PC-9 (cell line): Measurements from ENCODE around the gene FKTN. TPM values are rescaled to one million over a fixed set of nuclear protein-coding genes. Genes with fewer than 3 reads are reported as not detected.

Experiments used
- BruUV-seq: library from RNA; stranded (reverse); fragments of 400-500 nt; replicated peaks from 2 replicates; lab custom pipeline; 2021; lab: Mats Ljungman, UMichigan
- CTCF ChIA-PET: fragments of 300-600 bp; sonication (Branson Sonifier 250); formaldehyde crosslinking; loops from one replicate; lab custom pipeline; 2022; ENCODE audit warnings: antibody characterized with exemption; lab: Charles Lee
- POLR2A ChIA-PET: fragments of 300-600 bp; sonication (Branson Sonifier 250); formaldehyde crosslinking; loops from one replicate; lab custom pipeline; 2022; ENCODE audit warnings: antibody characterized with exemption; ENCODE audit not compliant: unreplicated experiment; lab: Charles Lee
- DNase-seq, 2 experiments: peaks; one replicate each; pipeline versions ENCODE4 v3.0.0 to v3.0.0-alpha.2; 2015 to 2022; ENCODE audit warnings: mixed read lengths in 1 of 2
- H2AFZ ChIP-seq: fragments of 200-600 bp; sonication (generic); 2 replicates; pipeline ENCODE4 v1.8.1; 2017; ENCODE audit warnings: antibody characterized with exemption
- H3F3A ChIP-seq: fragments of 200-600 bp; sonication (generic); 2 replicates; pipeline ENCODE4 v1.8.1; 2017; ENCODE audit warnings: antibody characterized with exemption, mild to moderate bottlenecking, low read depth; ENCODE audit not compliant: insufficient read depth
- H3K27ac ChIP-seq: fragments of 200-600 bp; sonication (generic); 2 replicates; pipeline ENCODE4 v1.6.1; 2016; ENCODE audit warnings: mixed run types
- H3K27me3 ChIP-seq: fragments of 200-600 bp; sonication (generic); 2 replicates; pipeline ENCODE4 v1.6.1; 2016; ENCODE audit warnings: low read depth, mixed run types; ENCODE audit not compliant: insufficient read depth
- H3K36me3 ChIP-seq: fragments of 200-600 bp; sonication (generic); 2 replicates; pipeline ENCODE4 v1.6.1; 2016; ENCODE audit warnings: low read depth, mixed run types
- H3K4me1 ChIP-seq: fragments of 200-600 bp; sonication (generic); replicated peaks from 2 replicates; pipeline ENCODE4 v1.6.1; 2016; ENCODE audit warnings: mixed run types; ENCODE audit not compliant: insufficient read depth
- H3K4me2 ChIP-seq: fragments of 200-600 bp; sonication (generic); 2 replicates; pipeline ENCODE4 v1.6.1; 2017; ENCODE audit warnings: mixed run types
- H3K4me3 ChIP-seq: fragments of 200-600 bp; sonication (generic); 2 replicates; pipeline ENCODE4 v1.6.1; 2016; ENCODE audit warnings: mixed run types
- H3K79me2 ChIP-seq: fragments of 200-600 bp; sonication (generic); 2 replicates; pipeline ENCODE4 v1.6.1; 2017; ENCODE audit warnings: low read depth, mixed run types
- H3K9me2 ChIP-seq: fragments of 200-600 bp; sonication (generic); 2 replicates; pipeline ENCODE4 v1.8.1; 2017; ENCODE audit warnings: mild to moderate bottlenecking; ENCODE audit not compliant: insufficient read depth
- H3K9me3 ChIP-seq: fragments of 200-600 bp; sonication (generic); 2 replicates; pipeline ENCODE4 v1.8.1; 2016; ENCODE audit warnings: low read depth; ENCODE audit not compliant: insufficient read depth
- H4K20me1 ChIP-seq: fragments of 200-600 bp; sonication (generic); 2 replicates; pipeline ENCODE4 v1.8.1; 2017; ENCODE audit not compliant: insufficient read depth
- CTCF ChIP-seq: fragments of 200-600 bp; sonication (generic); conservative IDR thresholded peaks from 2 replicates; pipeline ENCODE4 v1.6.1; 2017; ENCODE audit warnings: mixed run types, antibody characterized with exemption, mild to moderate bottlenecking, moderate library complexity
- EZH2 ChIP-seq: fragments of 200-600 bp; sonication (generic); IDR thresholded peaks from 2 replicates; pipeline ENCODE4 v1.8.0; 2017; ENCODE audit warnings: antibody characterized with exemption, low read depth
- intact Hi-C: fragments of 100-400 bp; cut with micrococcal nuclease; formaldehyde crosslinking; loops from one replicate; pipeline ENCODE4 v1.10.0; 2022; ENCODE audit not compliant: unreplicated experiment
- total RNA-seq: library from RNA; stranded (reverse); gene quantifications from 2 replicates; pipeline ENCODE4 v1.2.3, GENCODE V29; 2021

FKTN gene
- total RNA-seq, 1 experiment from 2014 or later: 32.3 TPM

DNA sequence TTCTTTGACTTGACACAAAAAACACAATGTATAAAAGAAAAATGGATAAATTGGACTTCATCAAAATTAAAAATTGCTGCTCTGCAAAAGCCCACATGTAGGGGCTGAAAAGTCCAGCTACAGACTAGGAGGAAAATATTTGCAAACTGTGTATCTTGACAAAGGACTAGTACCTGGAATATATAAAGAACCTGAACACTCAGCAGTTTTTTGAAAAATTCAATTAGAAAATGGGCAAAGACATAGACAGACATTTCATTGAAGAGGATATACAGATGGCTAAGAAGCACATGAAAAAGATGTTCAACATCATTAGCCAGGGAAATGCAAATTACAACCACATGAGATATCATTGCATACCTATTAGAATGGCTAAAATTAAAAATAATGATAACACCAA, 85.9 kb downstream of the FKTN start:
- Histone ChIP-seq H2AFZ (no peak overlapping the region), H3K27ac (no peak overlapping the region), H3K9me3 (no peaks in the 10 kb centered on the region), H3F3A (no peaks in the 10 kb centered on the region), H4K20me1 (no peaks in the 10 kb centered on the region), H3K9me2 (no peaks in the 10 kb centered on the region), H3K4me1 (no peaks in the 10 kb centered on the region), H3K4me2 (no peak overlapping the region), H3K79me2 (no peaks in the 10 kb centered on the region), H3K4me3 (no peak overlapping the region), H3K27me3 (no peaks in the 10 kb centered on the region), H3K36me3 (no peaks in the 10 kb centered on the region)
- intact Hi-C loops: no loop called here
- POLR2A ChIA-PET: no interaction called here
- no TSS peak for BruUV-seq
- CTCF ChIA-PET: no interaction called here
- no peak for TF ChIP-seq CTCF
- no peak for TF ChIP-seq EZH2
- no peak for DNase-seq

GRCh38 chr9:105646879-105647594, 89.1 kb downstream of the FKTN start:
- no peaks in the 10 kb centered on the region for H3K9me3 ChIP-seq
- no peak for TF ChIP-seq EZH2
- TF ChIP-seq CTCF: no peak
- no peaks in the 10 kb centered on the region for H3K4me1 ChIP-seq
- no peaks in the 10 kb centered on the region for H3K9me2 ChIP-seq
- intact Hi-C loops: no loop called here
- H3K27ac ChIP-seq: no peak overlapping the region
- ChIA-PET CTCF (interaction anchor here (0.5 kb wide), 1 partner anchor 35 kb away, joined by 3 read pairs; no protein-coding TSS in a partner anchor), POLR2A (no interaction called here)
- H3K4me2 ChIP-seq: no peak overlapping the region
- H4K20me1 ChIP-seq: no peaks in the 10 kb centered on the region
- no TSS peak for BruUV-seq
- no peaks in the 10 kb centered on the region for H3K79me2 ChIP-seq
- H3K4me3 ChIP-seq: no peak overlapping the region
- DNase-seq: no peak
- no peaks in the 10 kb centered on the region for H3F3A ChIP-seq
- no peaks in the 10 kb centered on the region for H3K36me3 ChIP-seq
- H2AFZ ChIP-seq: no peak overlapping the region
- no peaks in the 10 kb centered on the region for H3K27me3 ChIP-seq

- CTCF ChIA-PET: no interaction called here
Observed at GRCh38 chr9:105647595-105648349, 89.8 kb downstream of the FKTN start.

More at GRCh38 chr9:105647595-105648349, 89.8 kb downstream of the FKTN start:
- intact Hi-C loops: no loop called here
- Histone ChIP-seq H3F3A (no peaks in the 10 kb centered on the region), H3K9me2 (no peaks in the 10 kb centered on the region), H2AFZ (no peak overlapping the region), H3K4me2 (no peak overlapping the region), H3K79me2 (no peaks in the 10 kb centered on the region), H3K27me3 (no peaks in the 10 kb centered on the region), H3K36me3 (no peaks in the 10 kb centered on the region), H3K27ac (no peak overlapping the region), H3K9me3 (no peaks in the 10 kb centered on the region), H3K4me1 (no peaks in the 10 kb centered on the region), H4K20me1 (no peaks in the 10 kb centered on the region), H3K4me3 (no peak overlapping the region)
- DNase-seq: no peak
- no TSS peak for BruUV-seq
- TF ChIP-seq CTCF (no peak), EZH2 (no peak)
- POLR2A ChIA-PET: no interaction called here
